HEK293 (cell line): ENCODE results near the gene ZNF692.

Source experiments
- CTCF ChIP-seq: fragments of 450-650 bp; formaldehyde crosslinking; IDR thresholded peaks from 2 replicates; pipeline ENCODE4 v1.5.1; 2016; ENCODE audit warnings: missing biosample characterization, missing genetic modification characterization
- KLF1 ChIP-seq: fragments of 450-650 bp; formaldehyde crosslinking; IDR thresholded peaks from 2 replicates; pipeline ENCODE4 v1.5.1; 2016; ENCODE audit warnings: missing biosample characterization, missing genetic modification characterization
- MZF1 ChIP-seq: fragments of 450-650 bp; formaldehyde crosslinking; IDR thresholded peaks from 2 replicates; pipeline ENCODE4 v1.5.1; 2017; ENCODE audit warnings: missing biosample characterization, missing genetic modification characterization, borderline replicate concordance
- REPIN1 ChIP-seq: fragments of 450-650 bp; formaldehyde crosslinking; IDR thresholded peaks from 2 replicates; pipeline ENCODE4 v1.5.1; 2017; ENCODE audit warnings: missing biosample characterization, missing genetic modification characterization, low read depth
- SETDB1 ChIP-seq: IDR thresholded peaks from one replicate; pipeline ENCODE4 v1.6.1; 2017; ENCODE audit warnings: mild to moderate bottlenecking, low read length, moderate library complexity, mixed read lengths; ENCODE audit not compliant: insufficient read length
- YY1 ChIP-seq: fragments of 450-650 bp; formaldehyde crosslinking; IDR thresholded peaks from 2 replicates; pipeline ENCODE4 v1.5.1; 2018; ENCODE audit warnings: missing biosample characterization, missing genetic modification characterization
- ZNF274 ChIP-seq, 2 experiments: fragments of 200-500 bp in 1 of 2; fragments of 450-650 bp in 1 of 2; sonication (Bioruptor generic) in 1 of 2; formaldehyde crosslinking in 1 of 2; IDR thresholded peaks; 2 replicates each; pipeline versions ENCODE4 v1.5.1 to v1.6.1; 2014 to 2016; ENCODE audit warnings: borderline replicate concordance in 1 of 2, inconsistent platforms in 1 of 2, low read length in 1 of 2, missing biosample characterization in 1 of 2, missing genetic modification characterization in 1 of 2
- ZNF623 ChIP-seq: fragments of 450-650 bp; formaldehyde crosslinking; IDR thresholded peaks from 2 replicates; pipeline ENCODE4 v1.5.1; 2016; ENCODE audit warnings: missing biosample characterization, missing genetic modification characterization
- TF ChIP-seq, protein P1 (sequence below): fragments of 450-650 bp; formaldehyde crosslinking; IDR thresholded peaks from 2 replicates; pipeline ENCODE4 v1.5.1; 2016; ENCODE audit warnings: missing biosample characterization, missing genetic modification characterization, low read depth
- TF ChIP-seq, protein P2 (sequence below): fragments of 450-650 bp; formaldehyde crosslinking; conservative IDR thresholded peaks from 2 replicates; pipeline ENCODE4 v1.5.1; 2016; ENCODE audit warnings: low read depth, missing biosample characterization, missing genetic modification characterization
- TF ChIP-seq, protein P3 (sequence below): fragments of 450-650 bp; formaldehyde crosslinking; IDR thresholded peaks from 2 replicates; pipeline ENCODE4 v1.5.1; 2016; ENCODE audit warnings: missing biosample characterization, missing genetic modification characterization
- TF ChIP-seq, protein P4 (sequence below): fragments of 450-650 bp; formaldehyde crosslinking; IDR thresholded peaks from 2 replicates; pipeline ENCODE4 v1.5.1; 2016; ENCODE audit warnings: missing biosample characterization, missing genetic modification characterization

- TF ChIP-seq SETDB1 (no peak), YY1 (tag by site-specific recombination) (no peak), CTCF (no peak), ZNF274 (IDR thresholded peaks at IDR 0.05; ENCODE audit: low read length) (no peak), ZNF274 (tag by site-specific recombination; IDR thresholded peaks at IDR 0.05; ENCODE audit: borderline replicate concordance) (no peak), ZNF623 (tag by site-specific recombination) (no peak), REPIN1 (tag by site-specific recombination) (no peak), KLF1 (tag by site-specific recombination) (no peak), MZF1 (tag by site-specific recombination) (no peak)
- TF ChIP-seq, protein P1, sequence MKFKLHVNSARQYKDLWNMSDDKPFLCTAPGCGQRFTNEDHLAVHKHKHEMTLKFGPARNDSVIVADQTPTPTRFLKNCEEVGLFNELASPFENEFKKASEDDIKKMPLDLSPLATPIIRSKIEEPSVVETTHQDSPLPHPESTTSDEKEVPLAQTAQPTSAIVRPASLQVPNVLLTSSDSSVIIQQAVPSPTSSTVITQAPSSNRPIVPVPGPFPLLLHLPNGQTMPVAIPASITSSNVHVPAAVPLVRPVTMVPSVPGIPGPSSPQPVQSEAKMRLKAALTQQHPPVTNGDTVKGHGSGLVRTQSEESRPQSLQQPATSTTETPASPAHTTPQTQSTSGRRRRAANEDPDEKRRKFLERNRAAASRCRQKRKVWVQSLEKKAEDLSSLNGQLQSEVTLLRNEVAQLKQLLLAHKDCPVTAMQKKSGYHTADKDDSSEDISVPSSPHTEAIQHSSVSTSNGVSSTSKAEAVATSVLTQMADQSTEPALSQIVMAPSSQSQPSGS (tag by site-specific recombination), result no peak
- TF ChIP-seq, protein P2, sequence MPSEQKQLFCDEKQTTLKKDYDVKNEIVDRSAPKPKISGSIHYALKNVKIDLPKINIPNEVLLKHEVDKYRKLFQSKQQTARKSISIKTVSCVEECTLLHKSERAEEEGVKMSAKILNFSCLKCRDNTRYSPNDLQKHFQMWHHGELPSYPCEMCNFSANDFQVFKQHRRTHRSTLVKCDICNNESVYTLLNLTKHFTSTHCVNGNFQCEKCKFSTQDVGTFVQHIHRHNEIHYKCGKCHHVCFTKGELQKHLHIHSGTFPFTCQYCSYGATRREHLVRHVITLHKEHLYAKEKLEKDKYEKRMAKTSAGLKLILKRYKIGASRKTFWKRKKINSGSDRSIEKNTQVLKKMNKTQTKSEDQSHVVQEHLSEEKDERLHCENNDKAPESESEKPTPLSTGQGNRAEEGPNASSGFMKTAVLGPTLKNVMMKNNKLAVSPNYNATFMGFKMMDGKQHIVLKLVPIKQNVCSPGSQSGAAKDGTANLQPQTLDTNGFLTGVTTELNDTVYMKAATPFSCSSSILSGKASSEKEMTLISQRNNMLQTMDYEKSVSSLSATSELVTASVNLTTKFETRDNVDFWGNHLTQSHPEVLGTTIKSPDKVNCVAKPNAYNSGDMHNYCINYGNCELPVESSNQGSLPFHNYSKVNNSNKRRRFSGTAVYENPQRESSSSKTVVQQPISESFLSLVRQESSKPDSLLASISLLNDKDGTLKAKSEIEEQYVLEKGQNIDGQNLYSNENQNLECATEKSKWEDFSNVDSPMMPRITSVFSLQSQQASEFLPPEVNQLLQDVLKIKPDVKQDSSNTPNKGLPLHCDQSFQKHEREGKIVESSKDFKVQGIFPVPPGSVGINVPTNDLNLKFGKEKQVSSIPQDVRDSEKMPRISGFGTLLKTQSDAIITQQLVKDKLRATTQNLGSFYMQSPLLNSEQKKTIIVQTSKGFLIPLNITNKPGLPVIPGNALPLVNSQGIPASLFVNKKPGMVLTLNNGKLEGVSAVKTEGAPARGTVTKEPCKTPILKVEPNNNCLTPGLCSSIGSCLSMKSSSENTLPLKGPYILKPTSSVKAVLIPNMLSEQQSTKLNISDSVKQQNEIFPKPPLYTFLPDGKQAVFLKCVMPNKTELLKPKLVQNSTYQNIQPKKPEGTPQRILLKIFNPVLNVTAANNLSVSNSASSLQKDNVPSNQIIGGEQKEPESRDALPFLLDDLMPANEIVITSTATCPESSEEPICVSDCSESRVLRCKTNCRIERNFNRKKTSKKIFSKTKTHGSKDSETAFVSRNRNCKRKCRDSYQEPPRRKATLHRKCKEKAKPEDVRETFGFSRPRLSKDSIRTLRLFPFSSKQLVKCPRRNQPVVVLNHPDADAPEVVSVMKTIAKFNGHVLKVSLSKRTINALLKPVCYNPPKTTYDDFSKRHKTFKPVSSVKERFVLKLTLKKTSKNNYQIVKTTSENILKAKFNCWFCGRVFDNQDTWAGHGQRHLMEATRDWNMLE (tag by site-specific recombination), result no peak
- TF ChIP-seq, protein P3, sequence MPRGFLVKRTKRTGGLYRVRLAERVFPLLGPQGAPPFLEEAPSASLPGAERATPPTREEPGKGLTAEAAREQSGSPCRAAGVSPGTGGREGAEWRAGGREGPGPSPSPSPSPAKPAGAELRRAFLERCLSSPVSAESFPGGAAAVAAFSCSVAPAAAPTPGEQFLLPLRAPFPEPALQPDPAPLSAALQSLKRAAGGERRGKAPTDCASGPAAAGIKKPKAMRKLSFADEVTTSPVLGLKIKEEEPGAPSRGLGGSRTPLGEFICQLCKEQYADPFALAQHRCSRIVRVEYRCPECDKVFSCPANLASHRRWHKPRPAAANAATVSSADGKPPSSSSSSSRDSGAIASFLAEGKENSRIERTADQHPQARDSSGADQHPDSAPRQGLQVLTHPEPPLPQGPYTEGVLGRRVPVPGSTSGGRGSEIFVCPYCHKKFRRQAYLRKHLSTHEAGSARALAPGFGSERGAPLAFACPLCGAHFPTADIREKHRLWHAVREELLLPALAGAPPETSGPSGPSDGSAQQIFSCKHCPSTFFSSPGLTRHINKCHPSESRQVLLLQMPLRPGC (tag by site-specific recombination), result no peak
- TF ChIP-seq, protein P4, sequence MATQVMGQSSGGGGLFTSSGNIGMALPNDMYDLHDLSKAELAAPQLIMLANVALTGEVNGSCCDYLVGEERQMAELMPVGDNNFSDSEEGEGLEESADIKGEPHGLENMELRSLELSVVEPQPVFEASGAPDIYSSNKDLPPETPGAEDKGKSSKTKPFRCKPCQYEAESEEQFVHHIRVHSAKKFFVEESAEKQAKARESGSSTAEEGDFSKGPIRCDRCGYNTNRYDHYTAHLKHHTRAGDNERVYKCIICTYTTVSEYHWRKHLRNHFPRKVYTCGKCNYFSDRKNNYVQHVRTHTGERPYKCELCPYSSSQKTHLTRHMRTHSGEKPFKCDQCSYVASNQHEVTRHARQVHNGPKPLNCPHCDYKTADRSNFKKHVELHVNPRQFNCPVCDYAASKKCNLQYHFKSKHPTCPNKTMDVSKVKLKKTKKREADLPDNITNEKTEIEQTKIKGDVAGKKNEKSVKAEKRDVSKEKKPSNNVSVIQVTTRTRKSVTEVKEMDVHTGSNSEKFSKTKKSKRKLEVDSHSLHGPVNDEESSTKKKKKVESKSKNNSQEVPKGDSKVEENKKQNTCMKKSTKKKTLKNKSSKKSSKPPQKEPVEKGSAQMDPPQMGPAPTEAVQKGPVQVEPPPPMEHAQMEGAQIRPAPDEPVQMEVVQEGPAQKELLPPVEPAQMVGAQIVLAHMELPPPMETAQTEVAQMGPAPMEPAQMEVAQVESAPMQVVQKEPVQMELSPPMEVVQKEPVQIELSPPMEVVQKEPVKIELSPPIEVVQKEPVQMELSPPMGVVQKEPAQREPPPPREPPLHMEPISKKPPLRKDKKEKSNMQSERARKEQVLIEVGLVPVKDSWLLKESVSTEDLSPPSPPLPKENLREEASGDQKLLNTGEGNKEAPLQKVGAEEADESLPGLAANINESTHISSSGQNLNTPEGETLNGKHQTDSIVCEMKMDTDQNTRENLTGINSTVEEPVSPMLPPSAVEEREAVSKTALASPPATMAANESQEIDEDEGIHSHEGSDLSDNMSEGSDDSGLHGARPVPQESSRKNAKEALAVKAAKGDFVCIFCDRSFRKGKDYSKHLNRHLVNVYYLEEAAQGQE, result no peak
Measured at GRCh38 chr1:248837045-248837780, 21.7 kb downstream of the ZNF692 start.
